Heart right ventricle (tissue), 16 donors: ENCODE data around the gene GHSR. TPM values are rescaled to one million over a fixed set of nuclear protein-coding genes. Genes with fewer than 3 reads are reported as not detected.
"Not testable (repeated sequence)": the region's sequence is repeated elsewhere in the genome, so short reads cannot be mapped to it uniquely, and the experiment has no call there.

Experiments
- ATAC-seq, 8 donors: fragments of 200-7000 bp; cut with Tn5 transposase; one replicate each; pipeline ENCODE4 v1.9.1; 2020; ENCODE audit warnings: mild to moderate bottlenecking in 8 of 8, moderate library complexity in 8 of 8, moderate number of reproducible peaks in 1 of 8
- DNase-seq, 2 donors: peaks; one replicate each; pipeline ENCODE4 v3.0.0-alpha.2; 2020
- H3K27ac ChIP-seq, 10 donors: fragments of 200-600 bp; sonication (generic) in 2 of 10; one replicate each; pipeline versions ENCODE4 v1.5.0 to v1.8.0; 2020 to 2022; ENCODE audit warnings: mild to moderate bottlenecking in 3 of 10
- H3K27me3 ChIP-seq, 7 donors: fragments of 200-600 bp; one replicate each; pipeline ENCODE4 v1.8.0; 2021 to 2022; ENCODE audit warnings: mild to moderate bottlenecking in 2 of 7
- H3K36me3 ChIP-seq, 9 donors: fragments of 200-600 bp; sonication (generic) in 1 of 9; one replicate each; pipeline versions ENCODE4 v1.5.0 to v1.8.0; 2020 to 2022; ENCODE audit warnings: mild to moderate bottlenecking in 2 of 9
- H3K4me1 ChIP-seq, 9 donors: fragments of 200-600 bp; sonication (generic) in 1 of 9; one replicate each; pipeline versions ENCODE4 v1.5.0 to v1.8.0; 2020 to 2022; ENCODE audit warnings: mild to moderate bottlenecking in 4 of 9
- H3K4me3 ChIP-seq, 10 donors: fragments of 200-600 bp; sonication (generic) in 2 of 10; one replicate each; pipeline versions ENCODE4 v1.5.0 to v1.8.0; 2020 to 2022; ENCODE audit warnings: mild to moderate bottlenecking in 7 of 10, moderate library complexity in 2 of 10
- H3K9me3 ChIP-seq, 11 donors: fragments of 200-600 bp in 10 of 11; sonication (generic) in 2 of 11; one replicate each; pipeline versions ENCODE4 v1.5.0 to v1.8.0; 2013 to 2022; ENCODE audit warnings: mild to moderate bottlenecking in 2 of 11, control low read depth in 1 of 11, moderate library complexity in 1 of 11
- WGBS, 2 donors: extraction: QIAGEN DNeasy Blood & Tissue Kit; methylation state at CpG; one replicate each; pipeline ENCODE4 v1.1.7; 2013; ENCODE audit warnings: inconsistent platforms in 1 of 2; 5-methylcytosine and 5-hydroxymethylcytosine counted together
- intact Hi-C, 10 donors: fragments of 100-400 bp; cut with DNase I; formaldehyde crosslinking; loops; one replicate each; pipeline versions ENCODE4 v1.11.1 to v1.14.2; 2022
- long read RNA-seq, 3 donors: library from polyadenylated mRNA; unstranded; transcript quantifications; one replicate each; pipeline ENCODE4 v2.0.0, GENCODE V29; 2020 to 2021
- polyA plus RNA-seq, 2 donors: library from polyadenylated mRNA; stranded (reverse); fragments of 200-250 nt; gene quantifications; one replicate each; pipeline ENCODE4 v1.2.3, GENCODE V29; 2013
- total RNA-seq, 10 donors: library from RNA; stranded (reverse); fragmentation: NEBNext Ultra II Directional in 3 of 10; extraction: Animal tissue kit (Norgen Biotek cat#: 25700) in 3 of 10; gene quantifications; one replicate each; pipeline versions ENCODE4 v1.2.1 to v1.2.4, GENCODE V29; 2021 to 2023
- TF ChIP-seq, protein P1 (sequence below), 9 donors: fragments of 200-600 bp; sonication (generic) in 2 of 9; IDR thresholded peaks; one replicate each; pipeline versions ENCODE4 v1.5.0 to v1.8.0; 2021 to 2022; ENCODE audit warnings: antibody characterized with exemption in 9 of 9, mild to moderate bottlenecking in 5 of 9, moderate library complexity in 1 of 9
- donor health status: Arrhythmogenic right ventricular cardiomyopathy.
- donor health status: ischemic (EF 13 %, LVEDD 7.1; RV severe dilation, severe dysfunction).
- donor health status: healthy with polysubstance abuse.
- donor health status: DM: no; HTN: yes; CAD: no.
- donor health status: DM: no; HTN: no; CAD: no.
- donor health status: ischemic (EF 25% LVEDD 6.9; RV normal size, moderate dysfunction).
- donor health status: ischemic (EF 25% LVEDD 5.7; RV mildly dilated, moderate dysfunction).
- donor health status: healthy.
- donor health status: DM: yes; HTN: yes; CAD: no.
- donor health status: Ischemic cardiomyopathy.
- donor health status: ischemic (EF 35%, LVEDD 5.7; RV mildly dilated, moderate dysfunction).
- donor health status: nonischemic (EF 11% LVEDD 7.7; RV severe dilation, severe dysfunction).
- donor health status: DM: yes; HTN: yes; CAD: no.
- donor health status: PGD.
- donor health status: ischemic (EF 29% LVEDD 5.4; RV normal size, mild dysfunction).
- donor health status: nonischemic (EF 23%, LVEDD 6.1; RV moderate dilation, normal function).

The GHSR gene, protein sequence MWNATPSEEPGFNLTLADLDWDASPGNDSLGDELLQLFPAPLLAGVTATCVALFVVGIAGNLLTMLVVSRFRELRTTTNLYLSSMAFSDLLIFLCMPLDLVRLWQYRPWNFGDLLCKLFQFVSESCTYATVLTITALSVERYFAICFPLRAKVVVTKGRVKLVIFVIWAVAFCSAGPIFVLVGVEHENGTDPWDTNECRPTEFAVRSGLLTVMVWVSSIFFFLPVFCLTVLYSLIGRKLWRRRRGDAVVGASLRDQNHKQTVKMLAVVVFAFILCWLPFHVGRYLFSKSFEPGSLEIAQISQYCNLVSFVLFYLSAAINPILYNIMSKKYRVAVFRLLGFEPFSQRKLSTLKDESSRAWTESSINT
- total RNA-seq (not detected), polyA plus RNA-seq (not detected)
- long read RNA-seq, donor 1: 0 reads
- long read RNA-seq, donor 2: 0 reads
- long read RNA-seq, donor 3: 0 reads

DNA sequence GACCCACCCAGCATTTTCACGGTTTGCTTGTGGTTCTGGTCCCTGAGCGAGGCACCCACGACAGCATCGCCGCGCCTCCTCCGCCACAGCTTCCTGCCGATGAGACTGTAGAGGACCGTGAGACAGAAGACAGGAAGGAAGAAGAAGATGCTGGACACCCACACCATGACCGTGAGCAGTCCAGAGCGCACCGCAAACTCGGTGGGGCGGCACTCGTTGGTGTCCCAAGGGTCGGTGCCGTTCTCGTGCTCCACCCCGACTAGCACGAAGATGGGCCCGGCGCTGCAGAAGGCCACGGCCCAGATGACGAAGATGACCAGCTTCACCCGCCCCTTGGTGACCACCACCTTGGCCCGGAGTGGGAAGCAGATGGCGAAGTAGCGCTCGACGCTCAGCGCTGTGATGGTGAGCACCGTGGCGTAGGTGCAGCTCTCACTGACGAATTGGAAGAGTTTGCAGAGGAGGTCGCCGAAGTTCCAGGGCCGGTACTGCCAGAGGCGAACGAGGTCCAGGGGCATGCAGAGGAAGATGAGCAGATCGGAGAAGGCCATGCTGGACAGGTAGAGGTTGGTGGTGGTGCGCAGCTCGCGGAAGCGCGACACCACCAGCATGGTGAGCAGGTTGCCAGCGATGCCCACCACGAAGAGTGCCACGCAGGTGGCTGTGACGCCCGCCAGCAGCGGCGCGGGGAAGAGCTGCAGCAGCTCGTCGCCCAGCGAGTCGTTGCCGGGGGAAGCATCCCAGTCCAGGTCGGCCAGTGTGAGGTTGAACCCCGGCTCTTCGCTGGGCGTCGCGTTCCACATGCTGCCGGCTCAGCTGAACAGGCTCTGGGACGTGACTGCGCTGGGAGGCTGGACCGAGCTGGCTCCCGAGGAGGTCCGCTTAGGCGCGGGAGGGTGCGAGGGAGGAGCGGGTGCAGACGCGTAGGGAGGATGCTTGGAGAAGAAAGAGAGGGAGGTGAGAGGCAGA lies at the start of gene GHSR:
TSS of gene GHSR (minus strand) at position 846 of the 969 bp plus-strand sequence. CDS start at position 803, 43 bp downstream.
- 7 to 8% methylated on average over 74 to 76 of the region's 76 CpGs for WGBS, 2 donors
- no peak for ATAC-seq

DNA sequence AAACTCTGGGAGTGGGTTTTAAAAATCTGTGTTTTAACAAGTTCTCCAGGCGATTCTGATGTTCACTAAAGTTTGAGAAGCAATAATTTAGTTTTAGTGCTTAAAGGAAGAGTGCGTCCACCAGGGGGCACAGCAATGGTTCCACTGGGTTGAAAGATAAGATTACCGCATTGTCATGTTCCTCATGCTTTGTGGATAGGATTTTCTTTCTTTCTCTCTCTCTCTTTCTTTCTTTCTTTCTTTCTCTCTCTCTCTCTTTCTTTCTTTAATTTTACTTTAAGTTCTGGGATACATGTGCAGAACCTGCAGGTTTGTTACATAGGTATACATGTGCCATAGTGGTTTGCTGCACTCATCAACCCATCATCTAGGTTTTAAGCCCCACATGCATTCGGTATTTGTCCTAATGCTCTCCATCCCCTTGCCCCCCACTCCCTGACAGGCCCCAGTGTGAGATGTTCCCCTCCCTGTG lies 42.0 kb upstream of the GHSR start:
- H3K27me3 ChIP-seq, H3K36me3 ChIP-seq, H3K4me1 ChIP-seq, H3K4me3 ChIP-seq: not testable (repeated sequence)
- DNase-seq (peak; percentile 75 to 84), ATAC-seq (peak in 6 of 8 donors; percentile 28 to 82 (median 61))
- WGBS, 2 donors: 21 to 24% methylated on average over 4 of the region's 4 CpGs
- TF ChIP-seq, protein P1, sequence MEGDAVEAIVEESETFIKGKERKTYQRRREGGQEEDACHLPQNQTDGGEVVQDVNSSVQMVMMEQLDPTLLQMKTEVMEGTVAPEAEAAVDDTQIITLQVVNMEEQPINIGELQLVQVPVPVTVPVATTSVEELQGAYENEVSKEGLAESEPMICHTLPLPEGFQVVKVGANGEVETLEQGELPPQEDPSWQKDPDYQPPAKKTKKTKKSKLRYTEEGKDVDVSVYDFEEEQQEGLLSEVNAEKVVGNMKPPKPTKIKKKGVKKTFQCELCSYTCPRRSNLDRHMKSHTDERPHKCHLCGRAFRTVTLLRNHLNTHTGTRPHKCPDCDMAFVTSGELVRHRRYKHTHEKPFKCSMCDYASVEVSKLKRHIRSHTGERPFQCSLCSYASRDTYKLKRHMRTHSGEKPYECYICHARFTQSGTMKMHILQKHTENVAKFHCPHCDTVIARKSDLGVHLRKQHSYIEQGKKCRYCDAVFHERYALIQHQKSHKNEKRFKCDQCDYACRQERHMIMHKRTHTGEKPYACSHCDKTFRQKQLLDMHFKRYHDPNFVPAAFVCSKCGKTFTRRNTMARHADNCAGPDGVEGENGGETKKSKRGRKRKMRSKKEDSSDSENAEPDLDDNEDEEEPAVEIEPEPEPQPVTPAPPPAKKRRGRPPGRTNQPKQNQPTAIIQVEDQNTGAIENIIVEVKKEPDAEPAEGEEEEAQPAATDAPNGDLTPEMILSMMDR (IDR thresholded peaks at IDR 0.05): peak; percentile 54 to 90 (median 81)
- intact Hi-C loops: loop anchor here in 4 of 10 donors (1.0 to 2.0 kb wide), 4 partner anchors 106 to 177 kb away; no protein-coding TSS in a partner anchor
- H3K9me3 ChIP-seq: peaks cover 0 to 22% (median 0%) of the 10 kb centered on the region in 11 donors
- H3K27ac ChIP-seq: peak overlapping the region in 1 of 10 donors; percentile 19

More for the DNA sequence above, at the start of gene GHSR:
- no peak for DNase-seq
- peaks cover 0 to 23% (median 4%) of the 10 kb centered on the region in 9 donors for H3K4me1 ChIP-seq
- no peaks in the 10 kb centered on the region for H3K9me3 ChIP-seq
- H3K27me3 ChIP-seq: peaks cover 14 to 98% (median 68%) of the 10 kb centered on the region in 7 donors
- intact Hi-C loops: no loop called here
- no peak within 1 kb of the TSS for H3K27ac ChIP-seq
- no peaks in the 10 kb centered on the region for H3K36me3 ChIP-seq
- H3K4me3 ChIP-seq: peak within 1 kb of the TSS in 1 of 10 donors; percentile 3
- TF ChIP-seq, protein P1 (IDR thresholded peaks at IDR 0.05): no peak

DNA sequence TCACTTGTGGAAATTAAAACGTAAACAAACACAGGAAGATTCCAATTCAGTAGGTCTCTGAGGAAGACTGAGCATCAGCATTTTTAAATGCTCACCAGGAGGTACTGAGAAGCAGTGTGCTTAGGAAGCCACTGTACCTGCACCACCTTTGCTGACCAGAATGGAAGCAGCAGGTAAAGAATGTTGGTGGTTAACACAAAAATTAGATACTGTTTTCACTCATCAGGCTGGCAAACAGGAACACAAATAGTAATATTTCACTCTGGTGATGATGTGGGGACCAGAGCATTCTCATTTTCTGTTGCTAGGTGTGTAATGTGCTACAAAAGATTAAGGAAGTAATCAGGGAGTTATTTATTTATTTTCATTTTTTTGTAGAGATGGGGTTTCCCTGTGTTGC lies 29.9 kb upstream of the GHSR start:
- Histone ChIP-seq H3K4me3 (no peak overlapping the region), H3K27me3 (no peaks in the 10 kb centered on the region), H3K36me3 (no peaks in the 10 kb centered on the region), H3K9me3 (peaks cover 0 to 10% (median 0%) of the 10 kb centered on the region in 11 donors), H3K27ac (peak overlapping the region in 1 of 10 donors; percentile 73), H3K4me1 (peaks cover 0 to 19% (median 4%) of the 10 kb centered on the region in 9 donors)
- no peak for ATAC-seq
- intact Hi-C loops: loop anchor here in 5 of 10 donors (10.0 kb wide), 4 partner anchors 113 to 833 kb away; no protein-coding TSS in a partner anchor
- TF ChIP-seq, protein P1 (IDR thresholded peaks at IDR 0.05): no peak
- DNase-seq: no peak
- WGBS, 2 donors: 51 to 69% methylated on average over 1 of the region's 1 CpG
